Subcutaneous adipose tissue (tissue), 4 donors: ENCODE data around the gene SHOC2. TPM values are rescaled to one million over a fixed set of nuclear protein-coding genes. Genes with fewer than 3 reads are reported as not detected.

Experiments
- CTCF ChIP-seq: fragments of 450-650 bp; IDR thresholded peaks from one replicate; pipeline ENCODE4 v1.5.1; 2016; ENCODE audit warnings: low read depth, mild to moderate bottlenecking, control low read depth, antibody characterized with exemption, moderate library complexity
- total RNA-seq, 4 donors: library from RNA; depleted of rRNA; stranded (reverse); fragments of >200 nt; gene quantifications; one replicate each; pipeline ENCODE4 v1.1.0, GENCODE V29; 2016

The SHOC2 gene
- total RNA-seq, 4 donors from 2014 or later, result 67.1 to 128 (median 72.0) TPM

- no peak for TF ChIP-seq CTCF
These were observed 40.3 kb downstream of the SHOC2 start for GRCh38 chr10:110959379-110960332.

GRCh38 chr10:110960333-110960712 lies 40.9 kb downstream of the SHOC2 start:
- TF ChIP-seq CTCF, result no peak

- TF ChIP-seq CTCF, result no peak
These were observed 43.0 kb downstream of the SHOC2 start for GRCh38 chr10:110962443-110962842.

GRCh38 chr10:110963162-110963561 lies 43.8 kb downstream of the SHOC2 start:
- no peak for TF ChIP-seq CTCF

- TF ChIP-seq CTCF, result no peak
These were observed 45.3 kb downstream of the SHOC2 start for GRCh38 chr10:110964681-110965080.

GRCh38 chr10:110965216-110965615 lies 45.8 kb downstream of the SHOC2 start:
- no peak for TF ChIP-seq CTCF

- no peak for TF ChIP-seq CTCF
These were observed 46.7 kb downstream of the SHOC2 start for GRCh38 chr10:110966146-110966545.
